GM12865 (cell line): ENCODE results near the gene DAPK2.

Experiments
- DNase-seq: peaks from one replicate; pipeline ENCODE4 v3.0.0; 2010; ENCODE audit warnings: low read depth
- H3K4me3 ChIP-seq: 2 replicates; pipeline ENCODE4 v1.5.1; 2011; ENCODE audit warnings: mild to moderate bottlenecking, low read depth, low read length, control low read depth
- TF ChIP-seq, protein P1 (sequence below): IDR thresholded peaks from 2 replicates; pipeline ENCODE4 v1.5.1; 2011; ENCODE audit warnings: low read length, control low read depth, low read depth, inconsistent platforms; ENCODE audit not compliant: insufficient read depth; ENCODE audit errors: missing control alignments

The DAPK2 gene

GRCh38 chr15:63948436-63948835 is 97.8 kb downstream of the DAPK2 start:
- TF ChIP-seq, protein P1, sequence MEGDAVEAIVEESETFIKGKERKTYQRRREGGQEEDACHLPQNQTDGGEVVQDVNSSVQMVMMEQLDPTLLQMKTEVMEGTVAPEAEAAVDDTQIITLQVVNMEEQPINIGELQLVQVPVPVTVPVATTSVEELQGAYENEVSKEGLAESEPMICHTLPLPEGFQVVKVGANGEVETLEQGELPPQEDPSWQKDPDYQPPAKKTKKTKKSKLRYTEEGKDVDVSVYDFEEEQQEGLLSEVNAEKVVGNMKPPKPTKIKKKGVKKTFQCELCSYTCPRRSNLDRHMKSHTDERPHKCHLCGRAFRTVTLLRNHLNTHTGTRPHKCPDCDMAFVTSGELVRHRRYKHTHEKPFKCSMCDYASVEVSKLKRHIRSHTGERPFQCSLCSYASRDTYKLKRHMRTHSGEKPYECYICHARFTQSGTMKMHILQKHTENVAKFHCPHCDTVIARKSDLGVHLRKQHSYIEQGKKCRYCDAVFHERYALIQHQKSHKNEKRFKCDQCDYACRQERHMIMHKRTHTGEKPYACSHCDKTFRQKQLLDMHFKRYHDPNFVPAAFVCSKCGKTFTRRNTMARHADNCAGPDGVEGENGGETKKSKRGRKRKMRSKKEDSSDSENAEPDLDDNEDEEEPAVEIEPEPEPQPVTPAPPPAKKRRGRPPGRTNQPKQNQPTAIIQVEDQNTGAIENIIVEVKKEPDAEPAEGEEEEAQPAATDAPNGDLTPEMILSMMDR: no peak
- no peak overlapping the region for H3K4me3 ChIP-seq
- DNase-seq: no peak

- H3K4me3 ChIP-seq: no peak overlapping the region
- TF ChIP-seq, protein P1: no peak
- no peak for DNase-seq
These were observed 99.1 kb downstream of the DAPK2 start for GRCh38 chr15:63947228-63947627.

- H3K4me3 ChIP-seq: no peak overlapping the region
- no peak for DNase-seq
- TF ChIP-seq, protein P1: no peak
These were observed 99.7 kb downstream of the DAPK2 start for GRCh38 chr15:63946524-63947065.

GRCh38 chr15:63945838-63946298 is 100.4 kb downstream of the DAPK2 start:
- DNase-seq: no peak
- no peak overlapping the region for H3K4me3 ChIP-seq
- TF ChIP-seq, protein P1: no peak

DNA sequence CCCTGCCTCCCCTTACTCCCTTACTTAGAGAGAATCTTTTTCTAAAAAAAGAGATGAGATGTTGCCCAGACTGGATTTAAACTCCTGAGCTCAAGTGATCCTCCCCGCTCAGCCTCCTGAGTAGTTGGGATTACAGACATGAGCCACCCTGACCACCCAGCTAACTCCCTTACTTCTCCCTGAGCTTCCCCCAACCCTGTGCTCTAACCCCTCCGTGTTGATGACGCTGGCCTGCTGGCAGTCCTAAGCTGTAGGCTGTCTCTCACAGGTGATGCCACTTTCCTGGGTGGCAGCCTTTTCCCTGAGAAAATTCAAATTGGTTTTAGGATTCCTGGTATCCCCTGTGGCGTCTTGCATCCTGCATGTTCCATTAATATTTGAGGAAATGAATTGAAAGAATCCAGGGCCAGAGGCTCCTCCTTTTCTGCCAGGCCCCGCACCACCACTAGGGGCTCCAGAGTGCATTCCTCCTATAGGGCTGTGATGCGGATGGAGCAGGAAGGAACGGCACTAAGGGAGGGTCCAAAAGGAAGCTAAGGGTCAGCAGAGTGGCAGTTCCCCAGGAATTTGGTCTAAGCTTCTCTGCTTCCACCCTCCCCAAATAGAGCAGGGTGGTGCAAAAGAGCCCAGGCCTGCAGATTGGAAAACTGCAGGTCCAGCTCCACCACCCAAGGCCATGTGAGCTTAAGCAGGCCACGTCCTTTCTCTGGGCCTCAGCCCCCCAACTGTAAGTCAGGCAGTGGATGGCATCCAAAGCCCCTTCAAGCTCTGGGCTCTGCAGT is 101.1 kb downstream of the DAPK2 start:
- peak; percentile 66 for DNase-seq
- H3K4me3 ChIP-seq: no peak overlapping the region
- TF ChIP-seq, protein P1: peak; percentile 97

DNA sequence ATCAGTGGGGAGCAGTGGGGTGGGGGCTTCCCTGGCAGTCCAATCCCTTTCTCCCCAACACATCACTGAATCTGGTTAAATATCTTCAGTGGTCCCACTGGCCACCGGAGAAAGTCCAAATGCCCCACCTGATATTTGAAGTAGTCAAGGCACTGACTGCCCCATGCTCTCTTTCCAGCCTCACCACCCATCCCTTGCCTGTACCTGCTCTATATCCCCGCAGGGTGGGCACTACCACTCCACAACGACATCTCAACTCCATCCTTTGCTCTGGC is 101.7 kb downstream of the DAPK2 start:
- TF ChIP-seq, protein P1: no peak
- DNase-seq: no peak
- no peak overlapping the region for H3K4me3 ChIP-seq
